NCI-H146 treated with DMSO at 0.1 percent for 48 hours (cell line): ENCODE data around the gene UNK.

Source experiments
- DNase-seq: peaks from one replicate; lab custom pipeline; 2025; ENCODE audit not compliant: unreplicated experiment; lab: John Stamatoyannopoulos, UW

Gene UNK, protein sequence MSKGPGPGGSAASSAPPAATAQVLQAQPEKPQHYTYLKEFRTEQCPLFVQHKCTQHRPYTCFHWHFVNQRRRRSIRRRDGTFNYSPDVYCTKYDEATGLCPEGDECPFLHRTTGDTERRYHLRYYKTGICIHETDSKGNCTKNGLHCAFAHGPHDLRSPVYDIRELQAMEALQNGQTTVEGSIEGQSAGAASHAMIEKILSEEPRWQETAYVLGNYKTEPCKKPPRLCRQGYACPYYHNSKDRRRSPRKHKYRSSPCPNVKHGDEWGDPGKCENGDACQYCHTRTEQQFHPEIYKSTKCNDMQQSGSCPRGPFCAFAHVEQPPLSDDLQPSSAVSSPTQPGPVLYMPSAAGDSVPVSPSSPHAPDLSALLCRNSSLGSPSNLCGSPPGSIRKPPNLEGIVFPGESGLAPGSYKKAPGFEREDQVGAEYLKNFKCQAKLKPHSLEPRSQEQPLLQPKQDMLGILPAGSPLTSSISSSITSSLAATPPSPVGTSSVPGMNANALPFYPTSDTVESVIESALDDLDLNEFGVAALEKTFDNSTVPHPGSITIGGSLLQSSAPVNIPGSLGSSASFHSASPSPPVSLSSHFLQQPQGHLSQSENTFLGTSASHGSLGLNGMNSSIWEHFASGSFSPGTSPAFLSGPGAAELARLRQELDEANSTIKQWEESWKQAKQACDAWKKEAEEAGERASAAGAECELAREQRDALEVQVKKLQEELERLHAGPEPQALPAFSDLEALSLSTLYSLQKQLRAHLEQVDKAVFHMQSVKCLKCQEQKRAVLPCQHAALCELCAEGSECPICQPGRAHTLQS

GRCh38 chr17:75784473-75785015 lies at the start of gene UNK:
Gene UNK (plus strand): TSS chr17:75784806. CDS start chr17:75784881, 75 bp downstream.
- peak; percentile 97 for DNase-seq

DNA sequence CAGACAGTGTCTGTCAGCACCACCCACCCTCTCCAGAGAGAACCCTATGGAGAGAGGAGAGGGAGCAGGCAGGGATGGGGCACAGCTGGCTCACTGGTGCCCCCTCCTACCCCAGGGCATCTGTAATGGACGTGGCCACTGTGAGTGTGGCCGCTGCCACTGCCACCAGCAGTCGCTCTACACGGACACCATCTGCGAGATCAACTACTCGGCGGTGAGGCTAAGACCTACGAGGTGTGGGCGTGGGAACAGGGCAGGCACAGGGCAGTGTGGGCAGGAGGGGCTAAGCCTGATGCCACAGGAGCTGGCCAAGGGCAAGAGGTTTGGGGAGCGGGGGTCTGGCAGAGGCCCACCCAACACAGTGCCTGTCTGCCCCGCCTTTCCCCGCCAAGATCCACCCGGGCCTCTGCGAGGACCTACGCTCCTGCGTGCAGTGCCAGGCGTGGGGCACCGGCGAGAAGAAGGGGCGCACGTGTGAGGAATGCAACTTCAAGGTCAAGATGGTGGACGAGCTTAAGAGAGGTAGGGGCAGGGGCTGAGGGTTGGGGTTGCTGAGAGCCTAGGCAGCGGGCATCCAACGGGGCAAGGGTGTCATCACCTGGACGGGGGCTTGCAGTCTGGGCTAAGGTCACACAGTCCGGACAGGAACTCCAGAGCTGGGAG lies 48.3 kb upstream of the UNK start:
- no peak for DNase-seq

- no peak for DNase-seq
Observed at GRCh38 chr17:75737133-75737962, 47.3 kb upstream of the UNK start.

- no peak for DNase-seq
Observed at GRCh38 chr17:75738218-75738802, 46.3 kb upstream of the UNK start.

DNA sequence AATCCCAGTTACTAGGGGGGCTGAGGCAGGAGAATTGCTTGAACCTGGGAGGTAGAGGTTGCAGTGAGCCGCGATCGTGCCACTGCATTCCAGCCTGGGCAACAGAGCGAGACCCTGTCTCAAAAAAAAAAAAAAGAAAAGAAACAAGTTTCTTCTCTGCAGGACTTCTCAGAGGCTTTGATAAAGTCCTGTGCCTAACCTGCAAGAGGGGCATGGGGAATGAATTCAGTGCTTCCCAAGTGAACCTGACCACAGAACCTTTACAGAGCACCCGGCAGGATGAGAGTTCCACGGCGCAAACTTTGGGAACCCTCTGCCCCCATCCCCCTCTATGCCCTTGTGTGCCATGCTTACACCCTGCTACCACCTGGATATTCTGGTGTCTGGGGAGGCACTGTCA lies 45.4 kb upstream of the UNK start:
- no peak for DNase-seq

GRCh38 chr17:75739801-75740200 lies 44.8 kb upstream of the UNK start:
- DNase-seq = no peak

DNA sequence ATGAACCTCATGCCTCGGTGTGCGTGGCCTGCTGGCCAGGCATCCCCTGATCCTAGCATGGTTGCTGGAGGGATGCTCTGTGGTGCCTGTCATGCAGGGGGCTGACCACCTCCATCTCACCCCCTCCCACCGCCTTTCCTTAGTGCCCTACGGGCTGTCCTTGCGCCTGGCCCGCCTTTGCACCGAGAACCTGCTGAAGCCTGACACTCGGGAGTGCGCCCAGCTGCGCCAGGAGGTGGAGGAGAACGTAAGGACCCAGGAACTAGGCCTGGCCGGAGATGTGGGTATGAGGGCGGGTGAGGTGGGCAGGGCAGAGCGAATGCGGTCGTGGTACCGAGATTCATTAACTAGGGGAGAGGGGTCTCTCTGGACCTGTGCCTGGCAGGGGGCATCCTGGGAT lies 44.4 kb upstream of the UNK start:
- DNase-seq = no peak

DNA sequence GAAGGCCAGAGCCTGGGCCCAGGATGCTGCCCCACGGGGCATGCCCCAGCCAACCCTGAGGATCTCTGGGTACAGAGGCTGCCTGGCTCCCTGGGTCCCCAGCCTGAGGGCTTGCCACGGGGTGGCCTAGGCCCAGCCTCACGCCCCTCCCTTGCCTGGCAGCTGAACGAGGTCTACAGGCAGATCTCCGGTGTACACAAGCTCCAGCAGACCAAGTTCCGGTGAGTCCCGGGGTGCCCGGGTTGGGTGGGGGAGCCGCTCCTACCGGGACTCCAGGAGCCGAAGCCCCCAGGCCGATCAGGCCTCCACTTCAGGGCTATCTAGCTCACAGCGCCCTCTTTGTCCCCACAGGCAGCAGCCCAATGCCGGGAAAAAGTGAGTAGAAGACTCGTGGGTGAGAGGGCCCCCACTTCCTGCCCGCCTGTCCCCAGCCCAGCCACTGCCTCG lies 44.0 kb upstream of the UNK start:
- DNase-seq = no peak

DNA sequence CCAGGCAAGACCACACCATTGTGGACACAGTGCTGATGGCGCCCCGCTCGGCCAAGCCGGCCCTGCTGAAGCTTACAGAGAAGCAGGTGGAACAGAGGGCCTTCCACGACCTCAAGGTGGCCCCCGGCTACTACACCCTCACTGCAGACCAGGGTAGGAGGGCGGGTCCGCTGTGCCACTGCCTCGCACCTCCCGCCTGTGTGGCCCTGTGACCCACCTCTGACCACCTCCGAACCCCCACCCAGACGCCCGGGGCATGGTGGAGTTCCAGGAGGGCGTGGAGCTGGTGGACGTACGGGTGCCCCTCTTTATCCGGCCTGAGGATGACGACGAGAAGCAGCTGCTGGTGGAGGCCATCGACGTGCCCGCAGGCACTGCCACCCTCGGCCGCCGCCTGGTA lies 42.3 kb upstream of the UNK start:
- DNase-seq = no peak

DNA sequence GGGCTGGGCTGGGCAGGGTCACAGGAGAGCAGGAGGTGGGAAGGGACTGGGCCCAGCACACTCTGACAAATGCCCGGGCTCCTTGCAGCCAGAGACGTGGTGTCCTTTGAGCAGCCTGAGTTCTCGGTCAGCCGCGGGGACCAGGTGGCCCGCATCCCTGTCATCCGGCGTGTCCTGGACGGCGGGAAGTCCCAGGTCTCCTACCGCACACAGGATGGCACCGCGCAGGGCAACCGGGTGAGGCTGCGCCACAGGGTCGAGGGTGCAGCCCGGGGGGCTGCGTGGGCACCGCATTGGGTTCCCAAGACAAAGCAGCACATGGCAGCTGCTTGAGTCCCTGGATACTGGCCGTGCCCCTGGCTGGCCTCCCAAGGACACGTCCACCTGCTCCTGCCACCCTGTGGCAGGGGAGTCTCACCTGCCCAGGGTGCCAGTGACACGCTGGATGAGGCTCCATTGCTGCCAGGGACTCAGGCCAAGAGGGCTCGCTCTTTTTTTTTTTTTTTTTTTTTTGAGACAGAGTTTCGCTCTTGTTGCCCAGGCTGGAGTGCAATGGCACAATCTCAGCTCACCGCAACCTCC lies 40.9 kb upstream of the UNK start:
- no peak for DNase-seq

DNA sequence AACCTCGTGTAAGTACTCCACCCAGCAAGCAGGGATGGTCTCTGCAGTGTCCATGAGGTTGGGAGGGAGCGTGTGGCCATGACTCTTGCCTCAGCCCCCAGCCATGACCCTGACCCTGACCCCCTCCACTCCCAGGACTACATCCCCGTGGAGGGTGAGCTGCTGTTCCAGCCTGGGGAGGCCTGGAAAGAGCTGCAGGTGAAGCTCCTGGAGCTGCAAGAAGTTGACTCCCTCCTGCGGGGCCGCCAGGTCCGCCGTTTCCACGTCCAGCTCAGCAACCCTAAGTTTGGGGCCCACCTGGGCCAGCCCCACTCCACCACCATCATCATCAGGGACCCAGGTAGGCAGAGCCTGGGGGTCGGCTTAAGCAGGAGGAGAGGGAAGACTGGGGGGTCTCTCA lies 35.9 kb upstream of the UNK start:
- DNase-seq = no peak

GRCh38 chr17:75749545-75750389 lies 34.8 kb upstream of the UNK start:
- DNase-seq = peak; percentile 48

- DNase-seq = no peak
Observed at GRCh38 chr17:75750661-75751423, 33.8 kb upstream of the UNK start.

DNA sequence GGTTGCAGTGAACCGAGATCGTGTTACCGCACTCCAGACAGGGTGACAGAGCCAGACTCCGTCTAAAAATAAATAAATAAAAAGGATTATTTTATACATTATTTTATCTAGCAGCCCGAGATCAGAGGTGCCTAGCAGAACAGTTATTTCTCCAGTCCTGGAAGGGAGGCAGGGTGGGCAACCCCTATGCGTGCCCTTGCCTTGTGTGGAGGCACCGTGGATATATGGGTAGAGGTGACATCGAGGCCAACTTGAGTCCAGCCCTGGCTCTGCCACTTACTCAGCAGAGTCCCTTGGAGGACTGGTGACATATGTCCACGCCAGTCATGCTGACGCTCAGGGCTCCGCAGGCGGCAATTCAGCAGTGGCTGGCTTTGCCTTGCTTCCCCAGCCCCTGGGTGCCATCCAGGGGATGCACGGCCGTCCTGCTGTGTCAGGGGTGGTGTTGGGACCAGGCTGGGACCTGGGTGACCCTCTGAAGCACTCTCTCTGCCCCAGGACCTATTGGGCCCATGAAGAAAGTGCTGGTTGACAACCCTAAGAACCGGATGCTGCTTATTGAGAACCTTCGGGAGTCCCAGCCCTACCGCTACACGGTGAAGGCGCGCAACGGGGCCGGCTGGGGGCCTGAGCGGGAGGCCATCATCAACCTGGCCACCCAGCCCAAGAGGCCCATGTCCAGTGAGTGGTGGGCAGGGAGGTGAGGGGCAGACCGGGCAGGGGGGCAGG lies 32.8 kb upstream of the UNK start:
- no peak for DNase-seq

GRCh38 chr17:75752405-75752709 lies 32.2 kb upstream of the UNK start:
- no peak for DNase-seq

DNA sequence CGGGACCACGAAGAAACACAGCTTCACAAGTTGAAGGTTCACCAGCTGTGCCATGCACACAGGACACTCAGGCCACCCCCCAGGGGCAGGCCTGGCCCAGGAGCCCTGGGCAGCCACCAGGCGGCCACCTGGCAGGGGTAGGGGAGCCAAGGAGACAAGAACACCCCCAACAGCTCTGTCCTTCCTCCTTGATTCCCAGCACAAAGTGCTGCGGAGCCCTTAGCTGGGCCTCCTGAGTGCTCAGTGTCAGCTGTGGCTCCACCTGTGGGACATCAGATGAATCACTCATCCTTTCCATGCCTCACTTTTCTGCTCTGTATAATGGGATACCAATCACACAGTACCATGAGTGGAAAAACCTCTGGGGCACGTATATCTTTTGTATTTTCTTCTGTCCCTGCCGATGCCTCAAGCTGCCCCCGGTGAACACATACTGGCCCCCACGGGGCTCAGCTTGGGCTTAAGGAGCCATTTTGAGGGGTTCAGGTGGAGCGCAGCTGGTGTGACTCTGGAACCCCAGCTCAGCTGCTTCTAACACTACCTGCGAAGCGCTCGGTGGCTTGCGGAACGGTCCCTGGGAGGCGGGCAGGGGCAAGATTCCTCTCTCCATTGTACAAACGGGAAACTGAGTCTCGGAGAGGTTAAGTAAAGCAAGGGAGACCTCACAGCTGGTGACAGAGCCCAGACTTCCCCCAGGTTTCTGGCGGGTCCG lies 31.6 kb upstream of the UNK start:
- DNase-seq = no peak
